ENCODE measurements around the gene VANGL2.

- TF ChIP-seq CTCF (conservative IDR thresholded peaks at IDR 0.05; ENCODE audit: low read length) (no peak), EZH2phosphoT487 (IDR thresholded peaks at IDR 0.05; ENCODE audit: borderline replicate concordance, low read depth, low read length) (no peak)
Observed at GRCh38 chr1:160421881-160422280, 21.5 kb downstream of the VANGL2 start.

Measured in OCI-LY7 (cell line).